Nephron (organoid): ENCODE data around the gene DLX3.
A peak's percentile ranks its signal among the peaks of the same experiment; 100 is the strongest.

Source experiments
- H3K27ac Mint-ChIP-seq, 3 experiments: 2 replicates each; pipeline ENCODE4 v1.8.0; 2020; ENCODE audit warnings: mixed read lengths in 3 of 3, mild to moderate bottlenecking in 2 of 3, moderate library complexity in 1 of 3
- H3K27me3 Mint-ChIP-seq: 2 replicates; pipeline ENCODE4 v1.8.0; 2021; ENCODE audit warnings: low read depth, mild to moderate bottlenecking, moderate library complexity, mixed read lengths
- H3K36me3 Mint-ChIP-seq: 2 replicates; pipeline ENCODE4 v1.8.0; 2020; ENCODE audit warnings: low read depth, mixed read lengths
- H3K4me1 Mint-ChIP-seq: 2 replicates; pipeline ENCODE4 v1.8.0; 2020; ENCODE audit warnings: mixed read lengths
- H3K4me3 Mint-ChIP-seq, 3 experiments: 2 replicates each; pipeline ENCODE4 v1.8.0; 2020; ENCODE audit warnings: mild to moderate bottlenecking in 3 of 3, mixed read lengths in 3 of 3, moderate library complexity in 2 of 3
- H3K9me3 Mint-ChIP-seq: 2 replicates; pipeline ENCODE4 v1.8.0; 2020; ENCODE audit warnings: mixed read lengths
- TF ChIP-seq, protein P1 (sequence below), 3 experiments: fragments of 200-600 bp; sonication (generic); IDR thresholded peaks; one replicate each; pipeline ENCODE4 v1.5.0; 2021; ENCODE audit warnings: antibody characterized with exemption in 3 of 3; ENCODE audit not compliant: unreplicated experiment in 3 of 3

Gene DLX3

DNA sequence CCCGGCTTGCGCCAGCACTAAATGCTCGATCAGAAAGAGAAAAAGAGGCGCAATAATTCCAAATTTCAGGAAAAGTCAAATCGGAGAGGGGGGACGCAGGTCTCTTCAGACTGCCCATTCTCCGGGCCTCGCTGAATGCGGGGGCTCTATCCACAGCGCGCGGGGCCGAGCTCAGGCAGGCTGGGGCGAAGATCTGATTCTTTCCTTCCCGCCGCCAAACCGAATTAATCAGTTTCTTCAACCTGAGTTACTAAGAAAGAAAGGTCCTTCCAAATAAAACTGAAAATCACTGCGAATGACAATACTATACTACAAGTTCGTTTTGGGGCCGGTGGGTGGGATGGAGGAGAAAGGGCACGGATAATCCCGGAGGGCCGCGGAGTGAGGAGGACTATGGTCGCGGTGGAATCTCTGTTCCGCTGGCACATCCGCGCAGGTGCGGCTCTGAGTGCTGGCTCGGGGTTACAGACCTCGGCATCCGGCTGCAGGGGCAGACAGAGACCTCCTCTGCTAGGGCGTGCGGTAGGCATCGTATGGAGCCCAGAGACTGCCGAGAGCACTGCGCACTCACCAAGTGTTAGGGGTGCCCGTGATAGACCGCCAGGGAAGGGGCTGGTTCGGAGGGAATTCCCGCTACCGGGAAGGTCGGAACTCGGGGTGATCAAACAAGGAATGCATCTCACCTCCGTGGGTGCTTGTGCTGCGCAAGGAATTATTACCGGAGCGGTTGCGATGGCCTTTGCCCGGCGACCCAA, 30.1 kb downstream of the DLX3 start:
- Mint-ChIP-seq H3K9me3 (peaks cover 2% of the 10 kb centered on the region), H3K36me3 (no peaks in the 10 kb centered on the region), H3K4me1 (peaks cover 20% of the 10 kb centered on the region), H3K4me3 (peak overlapping the region; percentile 34 to 74 (median 59)), H3K27ac (no peak overlapping the region), H3K27me3 (peaks cover 95% of the 10 kb centered on the region)
- TF ChIP-seq, protein P1, sequence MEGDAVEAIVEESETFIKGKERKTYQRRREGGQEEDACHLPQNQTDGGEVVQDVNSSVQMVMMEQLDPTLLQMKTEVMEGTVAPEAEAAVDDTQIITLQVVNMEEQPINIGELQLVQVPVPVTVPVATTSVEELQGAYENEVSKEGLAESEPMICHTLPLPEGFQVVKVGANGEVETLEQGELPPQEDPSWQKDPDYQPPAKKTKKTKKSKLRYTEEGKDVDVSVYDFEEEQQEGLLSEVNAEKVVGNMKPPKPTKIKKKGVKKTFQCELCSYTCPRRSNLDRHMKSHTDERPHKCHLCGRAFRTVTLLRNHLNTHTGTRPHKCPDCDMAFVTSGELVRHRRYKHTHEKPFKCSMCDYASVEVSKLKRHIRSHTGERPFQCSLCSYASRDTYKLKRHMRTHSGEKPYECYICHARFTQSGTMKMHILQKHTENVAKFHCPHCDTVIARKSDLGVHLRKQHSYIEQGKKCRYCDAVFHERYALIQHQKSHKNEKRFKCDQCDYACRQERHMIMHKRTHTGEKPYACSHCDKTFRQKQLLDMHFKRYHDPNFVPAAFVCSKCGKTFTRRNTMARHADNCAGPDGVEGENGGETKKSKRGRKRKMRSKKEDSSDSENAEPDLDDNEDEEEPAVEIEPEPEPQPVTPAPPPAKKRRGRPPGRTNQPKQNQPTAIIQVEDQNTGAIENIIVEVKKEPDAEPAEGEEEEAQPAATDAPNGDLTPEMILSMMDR (IDR thresholded peaks at IDR 0.05; ENCODE audit: unreplicated experiment in 3 of 3): no peak

DNA sequence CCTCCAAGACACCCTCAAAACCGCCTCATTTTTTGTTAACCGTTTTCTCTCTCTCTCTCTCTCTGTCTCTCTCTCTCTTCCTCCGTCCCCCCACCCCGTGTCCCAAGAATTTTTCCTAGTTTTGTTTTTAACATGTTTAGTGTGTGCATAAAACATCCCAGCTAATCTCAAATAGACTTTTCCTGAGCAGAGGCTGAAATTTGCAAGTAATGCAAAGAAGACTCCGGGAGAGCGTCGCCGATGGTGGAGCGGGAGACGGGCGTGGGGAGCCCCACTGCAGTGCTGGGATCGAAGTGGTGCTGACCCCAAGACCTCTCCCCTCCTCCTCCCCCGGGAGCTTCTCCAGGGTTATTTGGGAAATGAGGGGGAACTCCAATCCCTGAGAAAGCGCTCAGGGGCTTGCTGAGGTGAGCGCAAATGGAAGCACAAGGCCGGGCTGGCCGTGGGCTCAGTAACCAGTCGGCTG, 30.7 kb downstream of the DLX3 start:
- H3K4me3 Mint-ChIP-seq: peak overlapping the region; percentile 26 to 74 (median 59)

DNA sequence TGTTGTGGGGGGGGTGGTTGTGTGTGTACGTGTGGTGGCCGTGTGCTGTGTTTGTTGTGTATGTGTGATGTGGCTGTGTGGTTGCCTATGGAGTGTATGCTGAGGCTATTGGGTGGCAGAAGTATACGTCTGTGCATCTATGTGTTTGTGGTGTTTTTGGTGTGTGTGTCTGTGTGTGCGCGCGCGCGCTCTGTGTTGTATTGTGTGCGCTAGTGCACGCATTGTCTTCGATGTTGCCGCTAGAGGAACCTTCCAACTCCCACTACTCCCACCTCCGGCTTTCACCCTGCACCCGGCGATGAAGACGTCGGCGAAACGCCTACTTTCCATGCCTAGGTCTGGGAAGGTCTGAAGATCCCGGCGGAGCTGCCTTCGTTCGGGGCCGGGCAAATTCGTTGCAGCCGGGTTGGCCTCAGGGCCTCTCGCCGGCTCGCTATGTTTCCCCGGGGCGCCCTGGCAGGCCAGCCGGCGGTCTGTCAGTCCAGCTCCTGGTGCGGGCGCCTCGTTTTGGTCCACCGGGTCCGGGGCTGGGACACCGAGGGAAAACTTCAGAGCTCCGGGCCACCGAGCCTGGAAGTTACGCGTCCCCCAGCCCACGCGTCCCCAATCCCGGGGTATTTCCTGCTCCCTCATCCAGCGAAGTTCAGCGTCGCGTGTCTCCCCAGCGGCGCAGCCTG, 31.3 kb downstream of the DLX3 start:
- Mint-ChIP-seq H3K36me3 (no peaks in the 10 kb centered on the region), H3K4me1 (peaks cover 20% of the 10 kb centered on the region), H3K27me3 (peaks cover 94% of the 10 kb centered on the region), H3K9me3 (peaks cover 2% of the 10 kb centered on the region), H3K4me3 (peak overlapping the region; percentile 50 to 74 (median 59)), H3K27ac (no peak overlapping the region)
- TF ChIP-seq, protein P1 (IDR thresholded peaks at IDR 0.05; ENCODE audit: unreplicated experiment in 3 of 3): no peak

More for the DNA sequence above, 30.7 kb downstream of the DLX3 start:
- TF ChIP-seq, protein P1 (IDR thresholded peaks at IDR 0.05; ENCODE audit: unreplicated experiment in 3 of 3): no peak
- Mint-ChIP-seq H3K4me1 (peaks cover 20% of the 10 kb centered on the region), H3K27me3 (peaks cover 94% of the 10 kb centered on the region), H3K27ac (no peak overlapping the region), H3K9me3 (peaks cover 2% of the 10 kb centered on the region), H3K36me3 (no peaks in the 10 kb centered on the region)

DNA sequence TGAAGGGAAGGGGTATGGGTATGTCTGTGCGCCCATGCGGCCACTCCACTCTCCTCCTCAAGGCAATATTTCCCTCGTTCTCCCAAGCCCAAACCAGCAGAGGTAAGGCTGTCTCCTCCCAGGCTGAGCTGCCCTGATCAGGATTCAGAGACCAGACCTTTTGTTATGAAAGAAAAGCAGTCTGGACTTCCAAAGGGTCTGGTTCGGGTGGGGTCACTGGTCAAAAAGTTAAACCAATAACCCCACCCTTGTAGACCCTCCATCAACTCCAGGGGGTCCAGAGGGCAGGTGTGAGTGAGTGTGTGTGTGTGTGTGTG, 31.8 kb downstream of the DLX3 start:
- TF ChIP-seq, protein P1 (IDR thresholded peaks at IDR 0.05; ENCODE audit: unreplicated experiment in 3 of 3): no peak
- peaks cover 93% of the 10 kb centered on the region for H3K27me3 Mint-ChIP-seq
- H3K36me3 Mint-ChIP-seq: no peaks in the 10 kb centered on the region
- peaks cover 20% of the 10 kb centered on the region for H3K4me1 Mint-ChIP-seq
- H3K9me3 Mint-ChIP-seq: peaks cover 2% of the 10 kb centered on the region
- peak overlapping the region in 2 of 3 experiments; percentile 50 to 70 for H3K4me3 Mint-ChIP-seq
- H3K27ac Mint-ChIP-seq: no peak overlapping the region

DNA sequence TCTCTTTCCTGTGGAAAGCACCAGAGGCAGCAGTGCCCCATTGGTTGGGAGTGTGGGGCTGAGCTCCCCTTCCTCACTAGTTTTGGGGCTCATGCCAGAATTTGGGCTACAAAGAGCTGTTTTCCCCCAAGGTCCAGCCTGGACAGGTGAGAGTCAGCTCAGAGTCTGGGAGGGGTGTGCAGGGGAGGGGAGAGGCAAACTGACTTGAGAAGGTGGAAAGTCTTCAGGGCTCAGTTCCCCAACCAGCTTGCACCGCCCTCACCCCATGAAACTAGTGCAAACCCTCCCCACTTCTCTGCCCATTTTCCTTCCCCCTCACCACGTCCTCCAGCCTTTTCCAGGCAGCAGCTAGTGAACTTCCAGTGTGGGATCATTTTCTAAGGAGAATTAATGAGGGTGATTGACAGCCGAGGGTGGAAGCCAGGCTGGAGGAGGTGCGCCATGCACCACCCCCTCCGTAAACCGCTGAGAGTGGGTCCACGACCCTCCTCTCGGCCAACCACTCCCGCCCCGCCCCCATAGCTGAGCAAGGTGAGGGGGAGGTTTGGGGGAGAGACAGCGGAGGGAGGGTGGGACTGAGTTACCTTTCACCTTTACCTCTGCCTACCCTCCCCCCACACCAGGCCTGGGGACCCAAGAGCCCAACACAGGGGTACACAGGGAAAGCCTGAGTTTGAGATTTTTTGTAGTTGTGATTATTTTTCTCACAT, 32.3 kb downstream of the DLX3 start:
- Mint-ChIP-seq H3K4me1 (peaks cover 20% of the 10 kb centered on the region), H3K9me3 (peaks cover 2% of the 10 kb centered on the region), H3K4me3 (no peak overlapping the region), H3K27me3 (peaks cover 90% of the 10 kb centered on the region), H3K27ac (no peak overlapping the region), H3K36me3 (no peaks in the 10 kb centered on the region)
- TF ChIP-seq, protein P1 (IDR thresholded peaks at IDR 0.05; ENCODE audit: unreplicated experiment in 3 of 3): no peak
